HL-60 (cell line): ENCODE results near the gene JPH3.

Experiments used
- DNase-seq, 2 experiments: peaks; one replicate each; pipeline ENCODE4 v3.0.0-alpha.2; 2010 to 2020; ENCODE audit warnings: low read depth in 1 of 2, low spot score in 1 of 2
- H3K27ac ChIP-seq: fragments of 250-450 bp; sonication (Bioruptor Pico); replicated peaks from 2 replicates; pipeline ENCODE4 v1.5.1; 2020; ENCODE audit warnings: mild to moderate bottlenecking, moderate library complexity
- H3K27me3 ChIP-seq: fragments of 250-450 bp; sonication (Bioruptor Pico); 2 replicates; pipeline ENCODE4 v1.5.1; 2021; ENCODE audit warnings: mild to moderate bottlenecking, moderate library complexity; ENCODE audit not compliant: insufficient read depth, poor library complexity, severe bottlenecking
- H3K4me3 ChIP-seq: replicated peaks from 2 replicates; pipeline ENCODE4 v1.5.1; 2011; ENCODE audit warnings: mild to moderate bottlenecking, control low read depth, low read length; ENCODE audit not compliant: insufficient read depth
- GABPA ChIP-seq: IDR thresholded peaks from 2 replicates; pipeline ENCODE4 v1.6.1; 2012; ENCODE audit warnings: low read depth
- POLR2AphosphoS5 ChIP-seq: IDR thresholded peaks from 2 replicates; pipeline ENCODE4 v1.6.1; 2012; ENCODE audit warnings: low read depth
- SPI1 ChIP-seq: IDR thresholded peaks from 2 replicates; pipeline ENCODE4 v1.6.1; 2012; ENCODE audit warnings: low read depth, mild to moderate bottlenecking, borderline replicate concordance
- TF ChIP-seq, protein P1 (sequence below): IDR thresholded peaks from one replicate; pipeline ENCODE4 v1.5.1; 2011; ENCODE audit warnings: low read length, control low read depth, inconsistent platforms; ENCODE audit not compliant: insufficient read depth
- TF ChIP-seq, protein P2 (sequence below): IDR thresholded peaks from 2 replicates; pipeline ENCODE4 v1.6.1; 2012; ENCODE audit warnings: low read depth; ENCODE audit not compliant: insufficient replicate concordance

The JPH3 gene

DNA sequence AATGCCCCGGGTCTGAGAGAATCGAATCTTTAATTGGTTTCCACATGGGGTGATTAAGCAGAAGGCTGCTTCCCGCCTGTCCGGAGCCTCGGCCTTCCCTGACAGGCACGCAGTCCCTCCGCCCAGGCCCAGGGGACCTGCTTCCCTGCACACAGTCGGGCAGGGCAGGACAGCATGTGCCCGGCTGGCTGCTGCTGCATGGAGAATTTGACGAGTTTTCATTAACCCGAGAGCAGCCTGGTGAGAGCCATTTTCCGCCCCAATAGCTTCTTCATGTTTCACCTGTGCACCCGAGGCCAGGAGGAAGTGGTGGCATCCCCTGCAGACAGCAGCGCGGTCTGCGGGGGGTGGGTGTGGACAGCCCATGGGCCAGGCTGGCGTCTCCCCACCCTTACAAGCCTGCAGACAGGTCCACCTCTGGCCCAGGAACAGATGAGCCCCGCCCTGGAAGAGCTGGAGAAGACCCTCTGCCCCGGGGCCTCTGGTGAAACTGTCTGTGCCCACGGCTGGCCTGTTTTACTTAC lies 96.4 kb downstream of the JPH3 start:
- H3K27me3 ChIP-seq: no peaks in the 10 kb centered on the region
- no peak overlapping the region for H3K27ac ChIP-seq
- no peak for DNase-seq
- H3K4me3 ChIP-seq: no peak overlapping the region
- TF ChIP-seq, protein P1, sequence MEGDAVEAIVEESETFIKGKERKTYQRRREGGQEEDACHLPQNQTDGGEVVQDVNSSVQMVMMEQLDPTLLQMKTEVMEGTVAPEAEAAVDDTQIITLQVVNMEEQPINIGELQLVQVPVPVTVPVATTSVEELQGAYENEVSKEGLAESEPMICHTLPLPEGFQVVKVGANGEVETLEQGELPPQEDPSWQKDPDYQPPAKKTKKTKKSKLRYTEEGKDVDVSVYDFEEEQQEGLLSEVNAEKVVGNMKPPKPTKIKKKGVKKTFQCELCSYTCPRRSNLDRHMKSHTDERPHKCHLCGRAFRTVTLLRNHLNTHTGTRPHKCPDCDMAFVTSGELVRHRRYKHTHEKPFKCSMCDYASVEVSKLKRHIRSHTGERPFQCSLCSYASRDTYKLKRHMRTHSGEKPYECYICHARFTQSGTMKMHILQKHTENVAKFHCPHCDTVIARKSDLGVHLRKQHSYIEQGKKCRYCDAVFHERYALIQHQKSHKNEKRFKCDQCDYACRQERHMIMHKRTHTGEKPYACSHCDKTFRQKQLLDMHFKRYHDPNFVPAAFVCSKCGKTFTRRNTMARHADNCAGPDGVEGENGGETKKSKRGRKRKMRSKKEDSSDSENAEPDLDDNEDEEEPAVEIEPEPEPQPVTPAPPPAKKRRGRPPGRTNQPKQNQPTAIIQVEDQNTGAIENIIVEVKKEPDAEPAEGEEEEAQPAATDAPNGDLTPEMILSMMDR: no peak
- TF ChIP-seq SPI1 (no peak), POLR2AphosphoS5 (no peak), GABPA (no peak)
- TF ChIP-seq, protein P2, sequence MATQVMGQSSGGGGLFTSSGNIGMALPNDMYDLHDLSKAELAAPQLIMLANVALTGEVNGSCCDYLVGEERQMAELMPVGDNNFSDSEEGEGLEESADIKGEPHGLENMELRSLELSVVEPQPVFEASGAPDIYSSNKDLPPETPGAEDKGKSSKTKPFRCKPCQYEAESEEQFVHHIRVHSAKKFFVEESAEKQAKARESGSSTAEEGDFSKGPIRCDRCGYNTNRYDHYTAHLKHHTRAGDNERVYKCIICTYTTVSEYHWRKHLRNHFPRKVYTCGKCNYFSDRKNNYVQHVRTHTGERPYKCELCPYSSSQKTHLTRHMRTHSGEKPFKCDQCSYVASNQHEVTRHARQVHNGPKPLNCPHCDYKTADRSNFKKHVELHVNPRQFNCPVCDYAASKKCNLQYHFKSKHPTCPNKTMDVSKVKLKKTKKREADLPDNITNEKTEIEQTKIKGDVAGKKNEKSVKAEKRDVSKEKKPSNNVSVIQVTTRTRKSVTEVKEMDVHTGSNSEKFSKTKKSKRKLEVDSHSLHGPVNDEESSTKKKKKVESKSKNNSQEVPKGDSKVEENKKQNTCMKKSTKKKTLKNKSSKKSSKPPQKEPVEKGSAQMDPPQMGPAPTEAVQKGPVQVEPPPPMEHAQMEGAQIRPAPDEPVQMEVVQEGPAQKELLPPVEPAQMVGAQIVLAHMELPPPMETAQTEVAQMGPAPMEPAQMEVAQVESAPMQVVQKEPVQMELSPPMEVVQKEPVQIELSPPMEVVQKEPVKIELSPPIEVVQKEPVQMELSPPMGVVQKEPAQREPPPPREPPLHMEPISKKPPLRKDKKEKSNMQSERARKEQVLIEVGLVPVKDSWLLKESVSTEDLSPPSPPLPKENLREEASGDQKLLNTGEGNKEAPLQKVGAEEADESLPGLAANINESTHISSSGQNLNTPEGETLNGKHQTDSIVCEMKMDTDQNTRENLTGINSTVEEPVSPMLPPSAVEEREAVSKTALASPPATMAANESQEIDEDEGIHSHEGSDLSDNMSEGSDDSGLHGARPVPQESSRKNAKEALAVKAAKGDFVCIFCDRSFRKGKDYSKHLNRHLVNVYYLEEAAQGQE: no peak

DNA sequence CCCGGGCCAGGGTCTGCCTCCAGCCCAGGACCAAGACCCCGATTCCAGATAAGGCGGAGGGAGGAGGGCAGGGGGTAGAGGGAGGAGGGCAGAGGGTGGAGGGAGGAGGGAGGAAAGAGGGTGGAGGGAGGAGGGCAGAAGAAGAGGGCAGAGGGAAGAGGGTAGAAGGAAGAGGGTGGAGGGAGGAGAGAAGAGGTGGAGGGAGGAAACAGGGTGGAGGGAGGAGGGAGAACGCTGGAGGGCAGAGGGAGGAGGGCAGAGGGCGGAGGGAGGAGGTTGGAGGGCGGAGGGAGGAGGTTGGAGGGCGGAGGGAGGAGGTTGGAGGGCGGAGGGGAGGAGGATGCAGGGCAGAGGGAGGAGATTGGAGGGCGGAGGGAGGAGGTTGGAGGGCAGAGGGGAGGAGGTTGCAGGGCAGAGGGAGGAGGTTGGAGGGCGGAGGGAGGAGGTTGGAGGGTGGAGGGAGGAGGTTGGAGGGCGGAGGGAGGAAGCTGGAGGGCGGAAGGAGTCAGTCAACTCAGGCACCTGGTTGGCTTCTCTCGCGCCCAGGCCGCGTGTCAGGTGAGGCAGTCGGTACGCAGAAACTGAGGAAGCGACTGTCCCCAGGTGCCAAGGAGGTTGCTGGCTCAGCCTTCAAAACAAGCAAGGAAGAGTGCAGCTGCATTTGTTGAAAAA lies 98.2 kb downstream of the JPH3 start:
- no peak for DNase-seq
- Histone ChIP-seq H3K27ac (no peak overlapping the region), H3K4me3 (no peak overlapping the region), H3K27me3 (no peaks in the 10 kb centered on the region)
- TF ChIP-seq POLR2AphosphoS5 (no peak), GABPA (no peak), SPI1 (no peak)
- TF ChIP-seq, protein P2: no peak
- TF ChIP-seq, protein P1: no peak

DNA sequence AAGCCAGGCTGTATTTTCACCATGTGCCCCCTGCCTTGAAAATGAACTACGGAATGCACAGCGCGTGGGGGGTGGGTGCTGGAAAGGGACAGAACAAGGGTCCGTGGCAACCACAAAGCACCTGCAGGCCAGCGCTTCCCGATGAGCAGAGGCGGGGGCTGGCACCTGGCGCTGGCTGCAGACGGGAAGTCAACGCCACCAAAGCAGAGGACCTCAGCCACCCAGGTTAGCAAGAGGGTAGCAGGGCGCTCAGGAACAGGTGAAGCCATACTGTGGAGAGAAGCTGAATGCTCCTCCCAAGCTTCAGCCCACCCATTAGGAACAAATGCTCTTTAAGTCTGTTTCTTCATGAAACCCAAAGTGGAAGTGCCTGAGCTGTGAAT lies 98.8 kb downstream of the JPH3 start:
- no peaks in the 10 kb centered on the region for H3K27me3 ChIP-seq
- no peak overlapping the region for H3K27ac ChIP-seq
- DNase-seq: no peak
- TF ChIP-seq, protein P2: no peak
- TF ChIP-seq SPI1 (no peak), POLR2AphosphoS5 (no peak), GABPA (no peak)
- H3K4me3 ChIP-seq: no peak overlapping the region
